Uterus (tissue), 2 donors: ENCODE results near the gene CPTP.

ENCODE experiments used
- CTCF ChIP-seq, 4 experiments: fragments of 200-600 bp in 2 of 4; fragments of 450-650 bp in 2 of 4; sonication (generic) in 2 of 4; IDR thresholded peaks; one replicate each; pipeline ENCODE4 v1.5.1; 2016 to 2019; ENCODE audit warnings: antibody characterized with exemption in 4 of 4, mild to moderate bottlenecking in 2 of 4, moderate library complexity in 1 of 4
- POLR2A ChIP-seq, 2 donors: fragments of 450-650 bp; IDR thresholded peaks; one replicate each; pipeline ENCODE4 v1.6.1; 2016; ENCODE audit warnings: antibody characterized with exemption in 2 of 2, mild to moderate bottlenecking in 1 of 2, moderate library complexity in 1 of 2

GRCh38 chr1:1318131-1318652 lies 6.4 kb upstream of the CPTP start:
- TF ChIP-seq CTCF (IDR thresholded peaks at IDR 0.05) = no peak
- TF ChIP-seq POLR2A (IDR thresholded peaks at IDR 0.05) = no peak
